Endodermal cell (in vitro differentiated cells): Measurements from ENCODE around the gene SATB1. TPM values are rescaled to one million over a fixed set of nuclear protein-coding genes. Genes with fewer than 3 reads are reported as not detected.
"Not testable (repeated sequence)": the region's sequence is repeated elsewhere in the genome, so short reads cannot be mapped to it uniquely, and the experiment has no call there.

Experiments
- DNase-seq: peaks from one replicate; pipeline ENCODE4 v3.0.0-alpha.2; 2017
- H3K27ac ChIP-seq: 2 replicates; pipeline ENCODE4 v1.5.1; 2013; ENCODE audit warnings: mild to moderate bottlenecking, low read depth, low read length, moderate library complexity
- H3K27me3 ChIP-seq: 2 replicates; pipeline ENCODE4 v1.6.1; 2013; ENCODE audit warnings: mild to moderate bottlenecking, low read length, moderate library complexity; ENCODE audit not compliant: insufficient read depth, control insufficient read depth, poor library complexity, severe bottlenecking
- H3K36me3 ChIP-seq: 2 replicates; pipeline ENCODE4 v1.7.0; 2013; ENCODE audit warnings: mild to moderate bottlenecking, low read length, moderate library complexity; ENCODE audit not compliant: control insufficient read depth, insufficient read depth
- H3K4me1 ChIP-seq: one replicate; pipeline ENCODE4 v1.7.0; 2013; ENCODE audit warnings: low read length; ENCODE audit not compliant: control insufficient read depth, insufficient read depth
- H3K4me3 ChIP-seq: 2 replicates; pipeline ENCODE4 v1.5.1; 2013; ENCODE audit warnings: mild to moderate bottlenecking, low read length, moderate library complexity
- H3K9ac ChIP-seq: 2 replicates; pipeline ENCODE4 v1.6.1; 2013; ENCODE audit warnings: mild to moderate bottlenecking, low read length, moderate library complexity; ENCODE audit not compliant: poor library complexity, severe bottlenecking; ENCODE audit errors: extremely low read depth
- H3K9me3 ChIP-seq: 2 replicates; pipeline ENCODE4 v1.6.1; 2013; ENCODE audit warnings: mild to moderate bottlenecking, low read length, moderate library complexity; ENCODE audit not compliant: control insufficient read depth
- H3K27ac Mint-ChIP-seq: 2 replicates; pipeline ENCODE4 v1.8.0; 2020; ENCODE audit warnings: mixed read lengths
- H3K27me3 Mint-ChIP-seq: 2 replicates; pipeline ENCODE4 v1.8.0; 2021; ENCODE audit warnings: mild to moderate bottlenecking, mixed read lengths; ENCODE audit not compliant: insufficient read depth
- H3K36me3 Mint-ChIP-seq: 2 replicates; pipeline ENCODE4 v1.8.0; 2020; ENCODE audit warnings: low read depth, mixed read lengths
- H3K4me1 Mint-ChIP-seq: 2 replicates; pipeline ENCODE4 v1.8.0; 2020; ENCODE audit warnings: mixed read lengths
- H3K4me3 Mint-ChIP-seq: 2 replicates; pipeline ENCODE4 v1.8.0; 2020; ENCODE audit warnings: mild to moderate bottlenecking, moderate library complexity, mixed read lengths
- H3K9me3 Mint-ChIP-seq: 2 replicates; pipeline ENCODE4 v1.8.0; 2020; ENCODE audit warnings: mild to moderate bottlenecking, mixed read lengths
- WGBS, 2 experiments: methylation state at CpG; one replicate each; pipeline versions ENCODE4 v1.1.5 to v1.1.7; 2013; ENCODE audit warnings: missing lambda C conversion rate in 2 of 2, mixed read lengths in 1 of 2; ENCODE audit not compliant: insufficient coverage in 1 of 2, insufficient read length in 1 of 2; 5-methylcytosine and 5-hydroxymethylcytosine counted together
- total RNA-seq, 2 donors: library from RNA; stranded (reverse); fragmentation: NEBNext Ultra II Directional in 1 of 2; extraction: Animal tissue kit (Norgen Biotek cat#: 25700) in 1 of 2; gene quantifications; 2 replicates in 1 of 2; 3 replicates in 1 of 2; pipeline ENCODE4 v1.2.1, GENCODE V29; 2021
- TF ChIP-seq, protein P1 (sequence below): fragments of 200-600 bp; sonication (generic); conservative IDR thresholded peaks from 2 replicates; pipeline ENCODE4 v1.5.0; 2021; ENCODE audit warnings: antibody characterized with exemption, mild to moderate bottlenecking

Gene SATB1
- total RNA-seq, 2 donors from 2014 or later, result 31.5 to 38.6 TPM

- H3K4me3 Mint-ChIP-seq, result no peak overlapping the region
- no peak overlapping the region for H3K9ac ChIP-seq
- no peaks in the 10 kb centered on the region for H3K27me3 ChIP-seq
- peaks cover 10% of the 10 kb centered on the region for H3K9me3 ChIP-seq
- H3K4me3 ChIP-seq, result no peak overlapping the region
- no peaks in the 10 kb centered on the region for H3K36me3 ChIP-seq
- peaks cover 15% of the 10 kb centered on the region for H3K36me3 Mint-ChIP-seq
- no peak overlapping the region for H3K27ac ChIP-seq
- peaks cover 8% of the 10 kb centered on the region for H3K4me1 Mint-ChIP-seq
- no peak overlapping the region for H3K27ac Mint-ChIP-seq
- H3K27me3 Mint-ChIP-seq, result no peaks in the 10 kb centered on the region
- H3K4me1 ChIP-seq, result no peaks in the 10 kb centered on the region
- peaks cover 28% of the 10 kb centered on the region for H3K9me3 Mint-ChIP-seq
- no peak for DNase-seq
- TF ChIP-seq, protein P1, sequence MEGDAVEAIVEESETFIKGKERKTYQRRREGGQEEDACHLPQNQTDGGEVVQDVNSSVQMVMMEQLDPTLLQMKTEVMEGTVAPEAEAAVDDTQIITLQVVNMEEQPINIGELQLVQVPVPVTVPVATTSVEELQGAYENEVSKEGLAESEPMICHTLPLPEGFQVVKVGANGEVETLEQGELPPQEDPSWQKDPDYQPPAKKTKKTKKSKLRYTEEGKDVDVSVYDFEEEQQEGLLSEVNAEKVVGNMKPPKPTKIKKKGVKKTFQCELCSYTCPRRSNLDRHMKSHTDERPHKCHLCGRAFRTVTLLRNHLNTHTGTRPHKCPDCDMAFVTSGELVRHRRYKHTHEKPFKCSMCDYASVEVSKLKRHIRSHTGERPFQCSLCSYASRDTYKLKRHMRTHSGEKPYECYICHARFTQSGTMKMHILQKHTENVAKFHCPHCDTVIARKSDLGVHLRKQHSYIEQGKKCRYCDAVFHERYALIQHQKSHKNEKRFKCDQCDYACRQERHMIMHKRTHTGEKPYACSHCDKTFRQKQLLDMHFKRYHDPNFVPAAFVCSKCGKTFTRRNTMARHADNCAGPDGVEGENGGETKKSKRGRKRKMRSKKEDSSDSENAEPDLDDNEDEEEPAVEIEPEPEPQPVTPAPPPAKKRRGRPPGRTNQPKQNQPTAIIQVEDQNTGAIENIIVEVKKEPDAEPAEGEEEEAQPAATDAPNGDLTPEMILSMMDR, result no peak
Observed at GRCh38 chr3:18334837-18335601, 90.1 kb downstream of the SATB1 start.

- not testable (repeated sequence) for H3K27me3 ChIP-seq, H3K4me1 Mint-ChIP-seq, H3K4me3 ChIP-seq, H3K4me1 ChIP-seq, H3K27ac ChIP-seq, H3K27me3 Mint-ChIP-seq, H3K9ac ChIP-seq, H3K36me3 ChIP-seq
- 75 to 82% methylated on average over 10 to 25 of the region's 25 CpGs for WGBS, 2 experiments
- Mint-ChIP-seq H3K9me3 (peaks cover 49% of the 10 kb centered on the region), H3K36me3 (peaks cover 25% of the 10 kb centered on the region), H3K4me3 (peak overlapping the region; percentile 52), H3K27ac (peak overlapping the region; percentile 82)
- peaks cover 10% of the 10 kb centered on the region for H3K9me3 ChIP-seq
- DNase-seq, result peak; percentile 27
Observed at GRCh38 chr3:18330772-18331441, 94.2 kb downstream of the SATB1 start.

DNA sequence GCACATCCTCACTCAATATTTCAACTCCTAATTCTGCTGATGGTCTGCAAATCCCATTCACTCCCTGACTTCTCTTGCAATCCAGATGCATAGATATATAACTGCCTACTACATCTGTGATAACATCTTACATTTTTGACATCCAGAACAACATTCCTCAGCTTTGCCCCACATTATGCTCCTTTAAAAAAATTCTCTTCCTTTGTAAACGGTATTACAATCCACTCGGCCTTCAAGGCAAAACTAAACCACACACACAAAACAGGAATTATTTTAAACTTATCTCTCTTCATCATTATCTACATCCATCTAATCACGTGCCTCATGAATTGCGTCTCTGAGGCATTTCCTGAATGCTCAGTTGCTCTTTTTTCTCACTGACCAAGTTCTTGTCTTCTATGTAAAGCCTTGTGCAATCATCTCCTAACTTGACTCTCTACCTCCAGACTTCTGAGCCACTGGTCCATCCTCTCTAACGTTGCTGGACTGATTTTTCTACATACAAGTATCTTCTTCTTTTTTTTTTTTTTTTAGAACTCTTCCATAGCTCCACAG, 117.0 kb downstream of the SATB1 start:
- Mint-ChIP-seq H3K9me3 (no peaks in the 10 kb centered on the region), H3K4me3 (no peak overlapping the region), H3K4me1 (no peaks in the 10 kb centered on the region), H3K27me3 (no peaks in the 10 kb centered on the region), H3K27ac (no peak overlapping the region), H3K36me3 (no peaks in the 10 kb centered on the region)
- H3K36me3 ChIP-seq, result no peaks in the 10 kb centered on the region
- H3K27me3 ChIP-seq, result no peaks in the 10 kb centered on the region
- H3K9ac ChIP-seq, result no peak overlapping the region
- H3K9me3 ChIP-seq, result no peaks in the 10 kb centered on the region
- WGBS, 2 experiments, result 71 to 78% methylated on average over 5 of the region's 5 CpGs
- no peaks in the 10 kb centered on the region for H3K4me1 ChIP-seq
- DNase-seq, result no peak
- no peak overlapping the region for H3K4me3 ChIP-seq
- H3K27ac ChIP-seq, result no peak overlapping the region
- TF ChIP-seq, protein P1, result no peak
